PC-9 (cell line): ENCODE data around the gene CPPED1.

Experiments used
- CTCF ChIP-seq: fragments of 200-600 bp; sonication (generic); conservative IDR thresholded peaks from 2 replicates; pipeline ENCODE4 v1.6.1; 2017; ENCODE audit warnings: mixed run types, antibody characterized with exemption, mild to moderate bottlenecking, moderate library complexity
- EZH2 ChIP-seq: fragments of 200-600 bp; sonication (generic); IDR thresholded peaks from 2 replicates; pipeline ENCODE4 v1.8.0; 2017; ENCODE audit warnings: antibody characterized with exemption, low read depth

GRCh38 chr16:12740986-12741610, 62.6 kb downstream of the CPPED1 start:
- TF ChIP-seq CTCF (no peak), EZH2 (no peak)
